SU-DHL-6 (cell line): ENCODE measurements around the gene TBC1D8.

ENCODE experiments used
- H2AFZ ChIP-seq: fragments of 200-600 bp; sonication (generic); 2 replicates; pipeline ENCODE4 v1.6.1; 2014; ENCODE audit warnings: low read depth, mild to moderate bottlenecking, moderate library complexity, mixed read lengths, antibody characterized with exemption, low read length; ENCODE audit not compliant: severe bottlenecking
- H3F3A ChIP-seq: fragments of 200-600 bp; shearing (Covaris generic); 2 replicates; pipeline ENCODE4 v1.6.0; 2016; ENCODE audit warnings: antibody characterized with exemption, mild to moderate bottlenecking; ENCODE audit not compliant: insufficient read depth
- H3K27ac ChIP-seq: fragments of 200-600 bp; sonication (generic); 2 replicates; pipeline ENCODE4 v1.5.1; 2016; ENCODE audit warnings: low read depth, mild to moderate bottlenecking, low read length, moderate library complexity, mixed read lengths
- H3K27me3 ChIP-seq: fragments of 200-600 bp; sonication (generic), shearing (Covaris generic); 2 replicates; pipeline ENCODE4 v1.6.0; 2014; ENCODE audit warnings: mild to moderate bottlenecking, low read length
- H3K36me3 ChIP-seq: fragments of 200-600 bp; sonication (generic); 2 replicates; pipeline ENCODE4 v1.6.1; 2014; ENCODE audit warnings: mild to moderate bottlenecking, low read length, mixed read lengths
- H3K4me2 ChIP-seq: fragments of 300-600, 200-600 bp; shearing (Covaris generic), sonication (generic); 2 replicates; pipeline ENCODE4 v1.6.0; 2014; ENCODE audit warnings: low read length, low read depth, mild to moderate bottlenecking; ENCODE audit not compliant: poor library complexity, severe bottlenecking
- H3K4me3 ChIP-seq: fragments of 200-600 bp; sonication (generic); 2 replicates; pipeline ENCODE4 v1.5.1; 2014; ENCODE audit warnings: antibody characterized with exemption, low read length, mild to moderate bottlenecking, mixed read lengths; ENCODE audit not compliant: insufficient read depth, poor library complexity, severe bottlenecking
- H3K79me2 ChIP-seq: fragments of 200-600 bp; sonication (generic); 2 replicates; pipeline ENCODE4 v1.6.1; 2014; ENCODE audit warnings: mild to moderate bottlenecking, low read length, moderate library complexity; ENCODE audit not compliant: insufficient read depth
- H3K9ac ChIP-seq: fragments of 200-600 bp; sonication (generic); 2 replicates; pipeline ENCODE4 v1.7.0; 2014; ENCODE audit warnings: mild to moderate bottlenecking, low read length
- H3K9me2 ChIP-seq: fragments of 200-600 bp; sonication (generic); replicated peaks from 2 replicates; pipeline ENCODE4 v1.6.1; 2014; ENCODE audit warnings: low read length; ENCODE audit not compliant: insufficient read depth
- H3K9me3 ChIP-seq: fragments of 200-600 bp; sonication (generic); 2 replicates; pipeline ENCODE4 v1.6.1; 2014; ENCODE audit warnings: low read length, mixed read lengths; ENCODE audit not compliant: insufficient read depth
- H4K20me1 ChIP-seq: fragments of 200-600 bp; sonication (generic); 2 replicates; pipeline ENCODE4 v1.6.1; 2014; ENCODE audit warnings: low read depth, mild to moderate bottlenecking, antibody characterized with exemption, low read length, moderate library complexity, mixed read lengths
- CTCF ChIP-seq: fragments of 200-600 bp; sonication (generic); IDR thresholded peaks from one replicate; pipeline ENCODE4 v1.5.1; 2017; ENCODE audit warnings: antibody characterized with exemption, mild to moderate bottlenecking, low read length, moderate library complexity; ENCODE audit not compliant: insufficient read depth, poor library complexity, severe bottlenecking
- EZH2phosphoT487 ChIP-seq: fragments of 200-600 bp; sonication (generic), shearing (Covaris generic); conservative IDR thresholded peaks from 2 replicates; pipeline ENCODE4 v1.6.1; 2018; ENCODE audit warnings: mild to moderate bottlenecking, antibody characterized with exemption, low read length, moderate library complexity, mixed read lengths

Gene TBC1D8

GRCh38 chr2:101119431-101119830 is 31.8 kb downstream of the TBC1D8 start:
- Histone ChIP-seq H2AFZ (no peak overlapping the region), H3F3A (no peaks in the 10 kb centered on the region), H3K79me2 (no peaks in the 10 kb centered on the region), H3K27me3 (no peaks in the 10 kb centered on the region), H3K27ac (no peak overlapping the region), H3K9me3 (no peaks in the 10 kb centered on the region), H3K9ac (no peak overlapping the region), H3K4me3 (no peak overlapping the region), H3K9me2 (no peaks in the 10 kb centered on the region), H3K36me3 (no peaks in the 10 kb centered on the region), H3K4me2 (no peak overlapping the region), H4K20me1 (no peaks in the 10 kb centered on the region)
- TF ChIP-seq EZH2phosphoT487: no peak
- TF ChIP-seq CTCF: no peak

- Histone ChIP-seq H3K9me2 (no peaks in the 10 kb centered on the region), H2AFZ (no peak overlapping the region), H3K27me3 (no peaks in the 10 kb centered on the region), H3K36me3 (no peaks in the 10 kb centered on the region), H3K9me3 (no peaks in the 10 kb centered on the region), H3F3A (no peaks in the 10 kb centered on the region), H4K20me1 (no peaks in the 10 kb centered on the region), H3K4me2 (no peak overlapping the region), H3K27ac (no peak overlapping the region), H3K9ac (no peak overlapping the region), H3K79me2 (no peaks in the 10 kb centered on the region), H3K4me3 (no peak overlapping the region)
- TF ChIP-seq CTCF (no peak), EZH2phosphoT487 (no peak)
Observed at GRCh38 chr2:101116841-101117552, 34.2 kb downstream of the TBC1D8 start.

- no peak overlapping the region for H3K4me3 ChIP-seq
- H2AFZ ChIP-seq: no peak overlapping the region
- no peaks in the 10 kb centered on the region for H3F3A ChIP-seq
- H3K79me2 ChIP-seq: no peaks in the 10 kb centered on the region
- H3K27me3 ChIP-seq: no peaks in the 10 kb centered on the region
- no peak overlapping the region for H3K4me2 ChIP-seq
- TF ChIP-seq EZH2phosphoT487 (no peak), CTCF (no peak)
- H3K9ac ChIP-seq: no peak overlapping the region
- H3K9me3 ChIP-seq: no peaks in the 10 kb centered on the region
- H4K20me1 ChIP-seq: no peaks in the 10 kb centered on the region
- no peaks in the 10 kb centered on the region for H3K9me2 ChIP-seq
- H3K27ac ChIP-seq: no peak overlapping the region
- H3K36me3 ChIP-seq: no peaks in the 10 kb centered on the region
Observed at GRCh38 chr2:101116348-101116747, 34.8 kb downstream of the TBC1D8 start.
